GM20000 (cell line): ENCODE results near the gene RNU2-1.

Experiments
- DNase-seq: peaks from one replicate; pipeline ENCODE4 v3.0.0; 2012; ENCODE audit warnings: low spot score
- CTCF ChIP-seq: IDR thresholded peaks from 2 replicates; pipeline ENCODE4 v1.5.1; 2012; ENCODE audit warnings: mild to moderate bottlenecking, control low read depth; ENCODE audit errors: extremely low read depth, missing control alignments

The RNU2-1 gene

GRCh38 chr17:43224146-43224705, 9.6 kb downstream of the RNU2-1 start:
- no peak for DNase-seq
- no peak for TF ChIP-seq CTCF

- no peak for TF ChIP-seq CTCF
- DNase-seq = no peak
Measured at GRCh38 chr17:43220511-43221125, 13.2 kb downstream of the RNU2-1 start.

GRCh38 chr17:43219746-43220380, 13.9 kb downstream of the RNU2-1 start:
- TF ChIP-seq CTCF = no peak
- DNase-seq = no peak

- DNase-seq = no peak
- TF ChIP-seq CTCF = no peak
Measured at GRCh38 chr17:43219001-43219400, 14.8 kb downstream of the RNU2-1 start.

GRCh38 chr17:43217614-43218087, 16.1 kb downstream of the RNU2-1 start:
- DNase-seq = no peak
- TF ChIP-seq CTCF = no peak

- DNase-seq = no peak
- no peak for TF ChIP-seq CTCF
Measured at GRCh38 chr17:43216762-43217613, 16.8 kb downstream of the RNU2-1 start.
